IPS-11a (cell line): ENCODE data around the gene KCNK4.
"Not testable (repeated sequence)": the region's sequence is repeated elsewhere in the genome, so short reads cannot be mapped to it uniquely, and the experiment has no call there.

Source experiments
- H3K4me3 ChIP-seq: one replicate; pipeline ENCODE4 v1.5.1; 2013; ENCODE audit warnings: low read depth, low read length, control low read depth

Gene KCNK4

GRCh38 chr11:64322925-64323260 lies 31.8 kb downstream of the KCNK4 start:
- H3K4me3 ChIP-seq = no peak overlapping the region

GRCh38 chr11:64323373-64323772 lies 32.3 kb downstream of the KCNK4 start:
- no peak overlapping the region for H3K4me3 ChIP-seq

- H3K4me3 ChIP-seq = not testable (repeated sequence)
Observed at GRCh38 chr11:64323984-64324383, 32.9 kb downstream of the KCNK4 start.

GRCh38 chr11:64324692-64325469 lies 33.8 kb downstream of the KCNK4 start:
- H3K4me3 ChIP-seq = no peak overlapping the region

- H3K4me3 ChIP-seq = no peak overlapping the region
Observed at GRCh38 chr11:64327375-64327774, 36.3 kb downstream of the KCNK4 start.

GRCh38 chr11:64327993-64328392 lies 36.9 kb downstream of the KCNK4 start:
- H3K4me3 ChIP-seq = no peak overlapping the region

GRCh38 chr11:64330888-64331287 lies 39.8 kb downstream of the KCNK4 start:
- no peak overlapping the region for H3K4me3 ChIP-seq

GRCh38 chr11:64331569-64332371 lies 40.7 kb downstream of the KCNK4 start:
- H3K4me3 ChIP-seq = no peak overlapping the region

GRCh38 chr11:64333556-64333955 lies 42.5 kb downstream of the KCNK4 start:
- H3K4me3 ChIP-seq = no peak overlapping the region

- H3K4me3 ChIP-seq = no peak overlapping the region
Observed at GRCh38 chr11:64334764-64335735, 43.9 kb downstream of the KCNK4 start.

GRCh38 chr11:64337538-64338249 lies 46.6 kb downstream of the KCNK4 start:
- no peak overlapping the region for H3K4me3 ChIP-seq

GRCh38 chr11:64338716-64339115 lies 47.6 kb downstream of the KCNK4 start:
- no peak overlapping the region for H3K4me3 ChIP-seq

- no peak overlapping the region for H3K4me3 ChIP-seq
Observed at GRCh38 chr11:64339286-64339685, 48.2 kb downstream of the KCNK4 start.

GRCh38 chr11:64339754-64340408 lies 48.8 kb downstream of the KCNK4 start, which contains the start of gene CCDC88B:
TSS of gene CCDC88B (plus strand) at chr11:64340204. CDS start at chr11:64340267, 63 bp downstream.
- peak within 1 kb of the TSS; percentile 50 for H3K4me3 ChIP-seq

- peak overlapping the region; percentile 50 for H3K4me3 ChIP-seq
Observed at GRCh38 chr11:64340671-64341335, 49.7 kb downstream of the KCNK4 start.

GRCh38 chr11:64341429-64341828 lies 50.3 kb downstream of the KCNK4 start:
- no peak overlapping the region for H3K4me3 ChIP-seq

- H3K4me3 ChIP-seq = no peak overlapping the region
Observed at GRCh38 chr11:64341851-64342791, 51.0 kb downstream of the KCNK4 start.
